Measurements from ENCODE around the gene HDAC10.

HDAC10 gene, protein sequence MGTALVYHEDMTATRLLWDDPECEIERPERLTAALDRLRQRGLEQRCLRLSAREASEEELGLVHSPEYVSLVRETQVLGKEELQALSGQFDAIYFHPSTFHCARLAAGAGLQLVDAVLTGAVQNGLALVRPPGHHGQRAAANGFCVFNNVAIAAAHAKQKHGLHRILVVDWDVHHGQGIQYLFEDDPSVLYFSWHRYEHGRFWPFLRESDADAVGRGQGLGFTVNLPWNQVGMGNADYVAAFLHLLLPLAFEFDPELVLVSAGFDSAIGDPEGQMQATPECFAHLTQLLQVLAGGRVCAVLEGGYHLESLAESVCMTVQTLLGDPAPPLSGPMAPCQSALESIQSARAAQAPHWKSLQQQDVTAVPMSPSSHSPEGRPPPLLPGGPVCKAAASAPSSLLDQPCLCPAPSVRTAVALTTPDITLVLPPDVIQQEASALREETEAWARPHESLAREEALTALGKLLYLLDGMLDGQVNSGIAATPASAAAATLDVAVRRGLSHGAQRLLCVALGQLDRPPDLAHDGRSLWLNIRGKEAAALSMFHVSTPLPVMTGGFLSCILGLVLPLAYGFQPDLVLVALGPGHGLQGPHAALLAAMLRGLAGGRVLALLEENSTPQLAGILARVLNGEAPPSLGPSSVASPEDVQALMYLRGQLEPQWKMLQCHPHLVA

DNA sequence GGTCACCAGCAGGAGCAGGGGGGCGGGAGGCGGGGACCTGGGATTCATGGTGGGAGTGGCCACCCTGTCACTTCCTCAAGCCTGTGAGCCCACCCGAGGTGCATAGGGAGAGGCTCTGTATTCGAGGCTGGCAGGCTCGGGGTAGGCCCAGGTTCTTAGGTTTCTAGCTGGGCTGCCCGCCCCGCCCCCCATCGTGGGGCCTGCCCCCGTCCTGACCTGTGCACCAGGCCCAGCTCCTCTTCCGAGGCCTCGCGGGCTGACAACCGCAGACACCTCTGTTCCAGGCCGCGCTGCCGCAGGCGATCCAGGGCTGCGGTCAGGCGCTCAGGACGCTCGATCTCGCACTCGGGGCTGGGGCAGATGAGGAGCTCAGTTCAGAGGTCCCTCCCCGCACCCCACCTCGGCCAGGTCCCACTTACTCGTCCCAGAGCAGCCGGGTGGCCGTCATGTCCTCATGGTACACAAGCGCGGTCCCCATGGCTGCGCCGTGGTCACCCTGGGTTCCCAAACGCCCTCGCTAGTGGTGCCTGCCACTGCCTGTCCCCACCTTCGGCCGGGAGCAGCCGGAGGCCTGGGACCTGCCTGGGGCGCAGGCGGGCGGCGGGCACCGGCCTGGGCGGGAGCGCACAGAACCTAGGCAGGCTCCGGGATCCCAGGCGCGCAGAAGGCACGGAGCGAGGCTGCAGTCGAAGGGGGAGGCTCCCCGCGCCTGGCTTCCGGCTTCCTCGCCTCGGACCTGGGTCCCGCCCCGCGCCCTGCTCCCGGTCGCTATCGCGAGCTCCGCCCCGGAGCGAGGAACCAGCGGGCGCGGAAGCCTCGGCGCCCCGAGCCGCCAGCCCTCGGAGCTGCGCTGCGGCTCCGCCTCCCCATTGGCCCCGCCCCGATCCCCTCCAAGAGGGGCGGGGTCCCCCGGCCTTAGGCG is at the start of gene HDAC10:
TSS of gene HDAC10 (minus strand) at position 711 of the 922 bp plus-strand sequence. CDS start at position 478, 233 bp downstream.
- peak within 1 kb of the TSS; percentile 51 to 79 (median 65) for H3K4me3 ChIP-seq
- peak within 1 kb of the TSS in 20 of 21 experiments; percentile 45 to 91 (median 78) for H3K27ac ChIP-seq

DNA sequence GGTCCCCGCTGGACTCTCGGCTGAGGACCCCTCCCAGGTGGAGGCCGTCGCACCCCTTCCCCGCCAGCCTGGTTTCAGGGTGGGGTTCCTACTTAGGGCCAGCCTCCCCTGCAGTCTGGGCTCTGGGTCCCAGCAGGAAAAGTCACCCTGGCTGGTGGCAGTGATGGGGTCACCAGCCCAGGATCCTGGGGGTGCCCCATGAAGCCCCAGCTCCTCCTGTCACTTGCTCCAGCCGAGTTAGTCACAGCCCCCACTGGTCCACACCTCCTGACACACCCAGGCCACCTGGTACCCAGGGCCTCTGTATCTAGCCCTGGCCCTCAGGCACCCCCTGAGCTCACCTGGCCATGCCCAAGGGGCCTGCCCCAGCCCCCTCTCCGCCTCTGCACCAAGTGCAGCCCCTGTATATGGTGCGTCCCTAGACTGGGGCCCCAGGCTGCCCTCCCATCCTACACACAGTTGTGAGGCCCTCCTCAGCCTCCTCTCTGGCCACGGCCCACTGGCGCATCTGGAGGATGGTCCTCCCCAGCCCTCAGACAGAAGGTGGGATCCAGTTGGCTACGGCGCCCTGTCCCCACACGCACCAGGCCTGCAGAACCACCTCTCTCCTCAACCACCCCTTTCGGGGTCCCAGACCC is 49.7 kb upstream of the HDAC10 start:
- H3K4me3 ChIP-seq = peak overlapping the region in 4 of 7 experiments; percentile 26 to 38 (median 30)
- H3K27ac ChIP-seq = peak overlapping the region in 16 of 21 experiments; percentile 7 to 99 (median 93)

DNA sequence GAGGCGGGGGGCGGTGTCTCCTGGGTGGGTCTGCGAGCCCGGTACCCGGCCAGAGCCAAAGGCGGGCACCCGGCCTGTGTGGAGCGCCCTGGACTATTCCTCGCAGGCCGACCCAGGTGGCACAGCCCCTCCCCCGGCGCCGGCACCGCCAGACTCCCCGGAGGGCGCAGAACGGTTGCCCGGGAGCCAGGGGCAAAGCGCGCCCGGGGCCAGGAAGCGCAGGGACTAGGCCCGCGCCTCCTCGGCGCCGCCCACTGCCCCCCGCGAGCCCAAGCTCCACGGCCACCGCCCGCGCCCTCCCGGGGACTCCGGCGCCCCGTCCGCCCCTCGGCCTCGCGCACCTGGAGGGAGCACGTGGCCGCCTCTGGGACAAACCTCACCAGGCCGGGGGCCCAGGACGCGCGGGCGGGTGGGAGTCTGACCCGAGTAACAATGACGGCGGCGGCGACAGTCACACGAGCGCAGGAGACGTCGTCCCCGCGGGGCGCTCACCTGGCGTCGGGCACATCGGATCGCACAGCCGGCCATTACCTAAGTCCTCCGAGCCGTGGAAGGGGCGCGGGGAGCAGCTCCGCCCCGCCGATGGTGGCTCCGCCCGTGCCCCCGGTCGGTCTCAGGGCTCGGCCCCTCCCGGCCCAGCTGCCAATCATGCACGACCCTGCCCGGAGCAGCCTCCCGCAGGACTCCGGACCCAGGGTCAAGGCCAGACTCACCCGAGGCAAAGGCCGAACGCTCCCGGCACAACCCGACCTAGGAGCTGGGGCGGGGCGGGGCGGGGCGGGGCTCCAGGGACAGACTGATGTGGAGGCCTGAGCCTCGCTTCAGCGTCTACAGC is 48.9 kb upstream of the HDAC10 start:
- Histone ChIP-seq H3K4me3 (peak overlapping the region; percentile 11 to 38 (median 26)), H3K27ac (peak overlapping the region in 18 of 21 experiments; percentile 7 to 99 (median 70))

DNA sequence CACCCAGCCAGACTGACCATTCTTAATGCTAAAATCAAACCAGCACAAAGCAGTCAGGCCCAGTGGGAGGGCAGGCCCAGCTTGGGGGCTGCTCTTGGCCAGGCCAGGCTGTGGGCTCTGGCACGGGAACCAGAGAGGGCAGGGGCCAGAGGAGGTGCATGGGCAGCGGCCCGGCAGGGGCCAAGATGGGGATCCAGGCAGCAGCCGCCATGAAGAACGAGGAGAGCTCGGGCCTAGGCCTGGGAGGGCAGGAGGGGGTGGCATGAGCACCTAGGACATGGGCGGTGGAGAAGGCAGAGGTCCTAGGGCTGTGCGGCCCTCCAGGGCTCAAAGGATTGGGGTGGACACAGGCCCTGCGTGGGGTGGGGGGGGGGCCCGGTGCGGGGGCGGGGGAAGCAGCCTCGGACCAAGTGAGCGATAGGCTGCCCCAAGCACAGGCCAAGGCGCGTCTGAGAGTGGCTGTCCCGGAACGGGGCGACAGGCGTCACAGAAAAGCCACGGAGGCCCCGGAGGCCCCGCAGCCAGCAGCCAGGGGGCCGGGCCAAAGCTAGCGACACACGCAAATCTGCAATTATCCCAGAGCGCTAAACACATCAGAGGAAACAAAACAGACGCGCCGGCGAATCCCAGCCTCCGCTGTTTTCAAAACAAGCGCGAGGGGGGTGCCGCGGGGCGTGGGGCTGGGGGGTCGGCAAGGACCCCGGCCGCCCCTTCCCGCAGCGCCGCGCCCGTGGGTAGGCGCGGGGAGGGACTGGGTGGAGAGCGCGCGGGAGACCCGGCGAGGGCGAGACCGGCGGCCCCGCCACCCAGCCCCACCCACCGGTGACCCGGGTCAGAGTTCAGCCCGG is 48.1 kb upstream of the HDAC10 start:
- H3K4me3 ChIP-seq = peak overlapping the region; percentile 11 to 38 (median 26)
- peak overlapping the region in 18 of 21 experiments; percentile 7 to 99 (median 70) for H3K27ac ChIP-seq

DNA sequence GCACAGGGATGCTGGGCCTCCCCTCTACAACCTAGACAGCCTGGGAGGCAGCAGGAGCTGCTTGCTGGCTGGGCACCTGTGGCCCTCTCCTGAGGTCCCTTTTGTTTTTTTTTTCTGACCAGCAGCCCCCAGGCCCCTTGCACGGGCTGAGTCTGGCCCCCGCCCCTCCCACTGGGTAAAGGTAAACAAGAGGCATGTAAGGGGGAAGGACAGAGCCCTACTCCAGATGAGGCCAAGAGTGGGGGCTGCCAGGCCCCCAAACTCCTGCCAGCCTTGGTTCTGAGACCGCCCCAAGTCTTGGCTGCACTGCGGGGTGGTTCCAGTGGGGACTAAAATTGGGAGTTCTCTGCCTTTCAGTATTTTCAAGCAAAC is 47.2 kb upstream of the HDAC10 start:
- H3K4me3 ChIP-seq = no peak overlapping the region
- H3K27ac ChIP-seq = peak overlapping the region in 7 of 21 experiments; percentile 28 to 86 (median 73)

DNA sequence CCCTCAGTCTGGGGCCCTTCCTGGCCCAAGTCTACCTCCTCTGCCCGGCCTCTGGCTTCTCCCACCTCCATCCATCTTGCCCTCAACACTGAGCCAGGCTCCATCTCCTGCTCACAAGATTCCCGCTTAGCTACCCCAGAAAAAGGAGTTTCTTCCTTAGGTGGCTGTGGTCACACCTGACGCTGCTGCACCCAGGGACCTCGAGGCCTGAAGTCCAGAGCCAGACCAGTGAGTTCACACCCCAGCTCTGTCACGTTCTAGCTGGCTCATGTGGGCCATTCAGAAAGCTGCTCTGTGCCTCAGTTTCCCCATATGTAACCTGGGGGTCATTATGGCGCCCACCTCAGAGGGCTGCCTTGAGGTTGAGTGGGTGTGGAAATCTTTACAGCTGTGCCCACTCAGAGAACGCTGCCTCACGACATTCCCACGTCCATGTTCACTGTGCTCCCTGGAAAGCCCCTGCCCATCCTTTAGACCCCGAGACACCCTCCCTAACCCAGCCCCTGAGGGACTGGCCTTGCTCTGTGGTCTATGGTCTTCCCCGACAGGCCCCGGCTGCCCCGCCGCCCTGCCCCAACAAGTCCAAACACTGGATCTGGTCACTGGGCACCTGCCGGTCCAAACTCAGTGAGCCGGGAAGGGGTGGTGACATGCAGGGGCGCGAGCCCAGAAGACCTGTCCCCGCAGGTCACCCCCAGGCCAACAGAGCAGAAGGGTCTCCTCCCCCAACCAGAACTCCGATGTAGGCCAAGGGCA is 46.6 kb upstream of the HDAC10 start:
- no peak overlapping the region for H3K4me3 ChIP-seq
- peak overlapping the region in 11 of 21 experiments; percentile 9 to 86 (median 33) for H3K27ac ChIP-seq

DNA sequence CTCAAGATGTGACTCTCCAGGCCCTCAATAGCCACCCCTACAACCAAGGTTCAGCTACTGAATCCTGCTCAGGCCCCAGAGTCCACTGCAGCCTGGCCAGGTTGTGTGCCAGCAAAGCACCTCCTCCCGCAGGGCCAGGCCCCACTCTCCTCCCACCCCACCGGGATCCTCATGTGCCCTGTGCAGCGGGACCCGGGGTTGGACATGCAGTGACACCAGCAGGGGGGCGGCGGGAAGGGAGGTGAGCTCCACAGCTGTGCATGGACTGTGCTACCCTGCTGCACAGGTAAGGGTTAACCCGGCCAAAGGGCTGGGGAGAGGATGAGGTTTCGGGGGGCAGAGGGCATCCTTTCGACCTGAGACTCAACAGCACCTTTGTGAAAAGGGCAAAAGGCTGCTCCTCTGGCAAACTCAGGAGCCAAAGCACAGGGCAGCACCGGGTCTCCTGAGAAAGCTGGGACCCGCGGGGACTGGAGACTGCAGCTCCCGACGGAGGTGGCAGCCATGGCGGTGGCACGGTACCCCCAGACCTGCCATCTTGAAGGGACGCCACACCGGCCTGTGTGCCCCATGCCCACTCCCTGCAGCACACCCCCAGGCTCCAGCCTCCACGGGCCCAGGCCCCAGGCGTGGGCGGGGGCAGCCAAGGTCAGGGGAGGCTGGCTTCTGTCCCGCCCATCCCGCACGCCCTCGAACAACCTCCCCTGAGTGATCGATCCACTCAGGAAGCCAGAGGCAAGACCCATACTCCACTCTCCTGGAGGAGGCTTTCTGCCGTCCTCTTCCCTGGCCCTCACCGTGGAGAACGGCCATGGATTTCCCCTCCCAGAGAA is 45.8 kb upstream of the HDAC10 start:
- Histone ChIP-seq H3K4me3 (no peak overlapping the region), H3K27ac (peak overlapping the region in 9 of 21 experiments; percentile 9 to 56 (median 31))

DNA sequence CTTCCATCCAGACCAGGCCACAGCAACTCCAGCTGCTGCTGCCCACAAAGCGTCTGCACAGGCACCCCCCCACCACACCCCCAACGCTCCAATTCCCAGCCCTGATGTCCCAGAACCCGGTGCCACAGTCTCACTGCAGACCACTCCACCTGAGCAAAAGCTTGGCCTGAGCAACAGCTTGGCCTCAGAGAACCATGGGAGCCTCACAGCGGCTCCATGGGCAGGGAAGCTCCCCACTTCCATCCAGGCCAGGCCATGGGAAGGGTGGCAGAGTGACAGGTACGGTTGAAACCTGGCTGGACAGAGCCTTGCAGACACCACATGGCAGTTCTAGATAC is 43.2 kb upstream of the HDAC10 start:
- peak overlapping the region in 19 of 21 experiments; percentile 64 to 93 (median 83) for H3K27ac ChIP-seq
- H3K4me3 ChIP-seq = no peak overlapping the region

DNA sequence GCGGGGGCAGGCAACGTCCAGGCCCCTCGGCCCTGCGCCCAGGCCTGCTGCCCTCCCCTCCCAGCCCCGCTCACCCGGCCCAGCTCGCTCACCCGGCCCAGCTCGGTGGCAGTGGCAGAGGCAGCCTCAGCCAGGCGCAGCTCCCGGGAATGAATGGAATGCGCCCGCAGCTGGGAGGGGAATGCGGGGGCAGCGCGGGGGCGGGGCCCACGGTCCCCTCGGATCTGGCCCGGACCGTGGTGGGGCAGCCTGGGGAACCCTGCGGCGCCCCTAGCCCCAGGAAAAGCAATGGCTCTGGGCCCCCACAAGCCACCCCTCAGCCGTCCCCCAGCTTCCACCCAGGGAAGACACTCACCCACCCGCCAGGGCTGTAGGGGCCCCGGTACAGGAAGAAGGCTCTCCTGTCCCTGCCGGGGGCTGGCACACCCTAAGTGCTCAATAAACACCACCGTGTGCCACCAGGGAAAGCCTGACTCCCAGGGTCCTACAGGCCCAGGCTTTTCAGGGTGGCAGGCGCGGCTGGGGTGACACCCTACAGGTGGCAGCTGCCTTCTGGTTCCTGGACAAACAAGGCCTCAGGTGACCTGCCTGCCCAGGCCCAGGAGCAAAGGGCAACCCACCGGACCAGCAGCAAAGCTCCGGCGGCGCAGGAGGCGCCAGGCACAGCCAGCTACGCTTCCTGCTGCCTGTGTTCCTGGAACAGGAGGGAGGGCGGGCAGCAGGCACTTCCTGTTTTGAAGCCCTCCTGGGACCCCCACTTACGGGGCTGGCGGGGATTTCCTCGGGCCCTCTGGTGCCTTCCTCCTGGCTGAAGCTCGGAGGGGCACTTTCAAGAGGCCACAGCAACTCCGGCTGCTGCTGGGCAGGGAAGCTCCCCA is 42.6 kb upstream of the HDAC10 start:
- H3K4me3 ChIP-seq = peak overlapping the region in 6 of 7 experiments; percentile 5 to 26 (median 12)

DNA sequence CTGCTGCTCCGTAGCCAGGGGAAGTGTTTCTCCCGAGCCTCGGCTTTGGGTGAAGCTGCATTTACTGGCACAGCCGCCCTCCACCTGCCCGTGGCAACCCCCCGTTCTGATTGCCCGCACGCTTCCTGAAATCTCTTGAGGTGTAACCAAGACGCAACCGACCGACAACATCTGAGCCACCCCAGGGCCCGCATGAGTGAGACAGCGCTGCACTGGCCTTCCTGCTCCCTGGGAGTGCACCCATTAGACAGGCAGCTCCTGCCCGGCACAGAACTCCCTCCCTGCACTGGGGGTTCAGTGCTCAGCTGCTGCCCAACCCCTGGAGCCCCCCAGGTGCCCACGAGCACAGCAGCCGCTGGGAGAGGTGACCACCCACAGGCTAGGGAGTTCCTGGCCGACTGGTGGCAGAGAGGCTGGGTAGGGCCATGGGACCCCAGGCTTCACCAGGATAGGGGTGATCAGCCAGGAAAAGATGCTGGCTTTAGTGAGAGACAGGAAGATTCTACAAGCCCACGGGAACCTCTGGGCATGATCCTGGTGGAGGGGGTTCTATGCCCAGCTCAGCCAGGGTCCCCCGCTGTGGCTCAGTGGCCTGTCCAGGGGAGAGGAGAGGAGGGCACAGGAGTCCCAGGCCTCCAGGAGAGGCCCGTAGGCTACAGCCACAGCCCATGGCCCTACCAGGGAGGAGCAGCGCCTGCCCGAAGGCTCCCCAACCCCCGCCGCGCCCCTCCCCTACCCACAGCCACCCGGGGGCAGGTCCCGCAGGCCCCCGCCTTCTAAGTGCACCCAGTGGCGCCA is 41.8 kb upstream of the HDAC10 start:
- Histone ChIP-seq H3K27ac (peak overlapping the region; percentile 24 to 93 (median 83)), H3K4me3 (peak overlapping the region in 4 of 7 experiments; percentile 11 to 26 (median 18))

More for the DNA sequence above, 42.6 kb upstream of the HDAC10 start:
- peak overlapping the region; percentile 24 to 93 (median 83) for H3K27ac ChIP-seq

DNA sequence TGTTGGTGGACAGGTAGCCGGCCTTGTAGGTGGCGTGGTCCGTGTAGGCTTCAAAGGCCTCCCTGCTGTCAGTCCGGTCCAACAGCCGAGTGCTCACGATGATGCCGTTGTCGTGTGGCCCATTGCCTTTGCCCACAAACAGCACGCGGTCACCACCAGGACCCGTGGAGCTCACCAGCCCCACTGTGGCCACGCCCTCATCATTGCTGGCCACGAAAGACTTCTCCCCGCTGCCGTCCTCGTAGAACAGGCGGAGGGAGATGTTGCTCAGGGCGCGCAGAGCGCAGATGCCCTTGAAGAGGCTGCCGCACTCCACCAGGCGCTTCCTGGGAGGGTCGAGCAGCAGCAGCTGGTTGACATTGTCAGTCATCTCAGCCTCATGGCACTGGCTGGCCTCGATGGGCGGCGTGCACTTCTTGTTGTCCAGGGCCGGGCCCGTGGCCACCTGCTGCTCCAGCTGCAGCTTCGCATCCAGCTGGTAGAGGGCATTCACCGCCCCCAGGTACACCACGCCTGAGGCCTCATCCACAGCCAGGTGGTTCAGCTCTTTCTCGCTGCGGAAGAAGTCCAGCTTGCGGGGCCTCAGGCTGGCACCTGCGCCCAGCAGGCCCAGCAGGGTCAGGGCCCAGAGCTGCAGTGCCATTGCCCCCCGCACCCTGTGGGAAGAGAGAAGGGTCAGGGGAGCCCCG is 39.0 kb upstream of the HDAC10 start:
- Histone ChIP-seq H3K4me3 (no peak overlapping the region), H3K27ac (no peak overlapping the region)

DNA sequence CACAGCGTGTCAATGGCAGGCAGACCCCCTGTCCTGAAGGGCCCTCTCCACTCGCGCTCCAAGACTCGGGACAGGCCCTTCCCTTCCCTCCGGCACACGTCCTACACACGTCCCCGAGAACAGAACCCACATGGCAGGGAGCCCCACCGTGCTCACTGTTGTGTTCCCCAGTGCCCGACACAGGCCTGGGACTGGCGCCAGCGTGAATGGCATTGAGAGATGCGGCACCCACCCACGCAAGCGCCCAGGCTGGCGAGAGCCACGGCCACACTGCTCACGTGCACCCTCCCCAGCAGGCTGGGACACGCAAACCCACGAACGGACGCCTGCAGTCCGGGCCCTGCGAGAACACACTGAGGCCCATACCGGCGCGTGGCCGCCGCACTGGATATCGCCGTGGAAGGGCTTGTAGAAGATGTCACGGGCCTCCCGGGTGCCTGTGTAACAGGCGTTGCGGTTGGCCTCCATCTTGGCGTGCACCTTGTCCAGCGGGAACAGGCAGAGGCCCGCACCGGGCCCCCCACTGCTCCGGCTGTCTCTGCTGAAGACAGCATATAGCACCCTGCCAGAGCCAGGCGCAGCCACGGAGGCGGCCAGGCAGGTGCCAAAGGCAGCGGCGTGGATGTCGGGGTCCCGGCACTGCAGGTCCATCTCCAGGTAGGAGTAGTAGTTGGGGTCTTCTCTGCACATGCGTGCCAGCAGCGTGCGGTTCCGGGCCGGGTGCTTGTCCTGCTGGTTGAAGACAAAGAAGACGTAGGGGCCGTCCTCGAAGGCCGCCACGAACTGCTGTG is 38.3 kb upstream of the HDAC10 start:
- peak overlapping the region in 1 of 21 experiments; percentile 4 for H3K27ac ChIP-seq
- H3K4me3 ChIP-seq = no peak overlapping the region

DNA sequence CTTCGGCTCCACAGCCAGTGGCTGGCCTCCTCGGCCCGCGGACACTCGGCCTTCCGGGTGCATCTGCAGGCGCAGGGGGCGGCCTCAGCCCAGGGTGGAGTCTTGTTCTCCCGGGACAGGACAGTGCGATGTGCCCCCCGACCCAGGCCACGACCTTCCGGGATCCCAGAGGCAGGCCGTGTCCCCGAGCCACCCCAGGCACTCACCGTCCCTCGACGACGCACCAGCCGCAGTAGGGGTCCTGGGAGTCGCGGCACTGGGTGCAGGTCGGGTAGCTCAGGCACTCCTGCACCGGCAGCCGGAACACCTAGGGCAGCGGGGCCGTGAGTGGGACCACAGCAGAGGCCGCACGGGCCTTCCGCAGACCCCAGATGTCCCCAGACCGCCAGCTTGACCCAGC is 36.7 kb upstream of the HDAC10 start:
- H3K4me3 ChIP-seq = no peak overlapping the region
- peak overlapping the region in 1 of 21 experiments; percentile 37 for H3K27ac ChIP-seq

Measured in skin epidermis (tissue), 12 donors.